ENCODE results near the gene IDH3A. TPM values are rescaled to one million over a fixed set of nuclear protein-coding genes. Genes with fewer than 3 reads are reported as not detected.

The IDH3A gene
- total RNA-seq, 1 experiment from 2014 or later, result 67.8 TPM

DNA sequence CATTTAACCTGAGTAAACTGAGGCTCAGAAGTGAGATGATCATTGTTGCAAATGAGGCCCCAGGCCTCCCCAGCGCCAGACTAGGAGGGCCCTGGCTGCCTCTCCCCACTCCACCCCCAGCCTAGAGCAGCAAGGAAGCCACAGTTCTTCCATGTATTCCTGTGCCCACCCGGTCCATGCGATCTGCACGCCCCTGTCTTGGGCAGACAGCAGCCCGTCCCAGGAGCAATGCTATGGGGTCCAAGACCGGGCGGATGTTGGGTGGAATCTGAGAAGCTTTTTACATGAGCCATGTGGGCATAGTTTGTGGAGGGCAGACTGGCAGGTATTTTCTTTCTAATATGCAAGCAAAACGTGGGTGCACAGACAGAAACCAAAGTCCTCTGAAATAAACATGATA is 41.7 kb upstream of the IDH3A start:
- Histone ChIP-seq H3F3A (ENCODE audit: insufficient read depth, low read depth) (peaks cover 9% of the 10 kb centered on the region; the same call in 1 of the 2 replicates), H3K79me2 (ENCODE audit: low read depth) (no peaks in the 10 kb centered on the region), H3K27ac (no peak overlapping the region), H2AFZ (no peak overlapping the region), H3K4me3 (no peak overlapping the region), H3K4me1 (replicated peaks; ENCODE audit: insufficient read depth) (peaks cover 29% of the 10 kb centered on the region), H4K20me1 (ENCODE audit: insufficient read depth) (no peaks in the 10 kb centered on the region), H3K9me3 (ENCODE audit: insufficient read depth, low read depth) (no peaks in the 10 kb centered on the region), H3K9me2 (ENCODE audit: insufficient read depth) (no peaks in the 10 kb centered on the region), H3K4me2 (no peak overlapping the region), H3K27me3 (ENCODE audit: insufficient read depth, low read depth) (no peaks in the 10 kb centered on the region), H3K36me3 (ENCODE audit: low read depth) (no peaks in the 10 kb centered on the region)
- intact Hi-C loops (cut with micrococcal nuclease; ENCODE audit: unreplicated experiment), result loop anchor here (5.0 kb wide), 1 partner anchor 205 kb away; no protein-coding TSS in a partner anchor
- DNase-seq, result no peak
- TF ChIP-seq EZH2 (IDR thresholded peaks at IDR 0.05; ENCODE audit: low read depth), result no peak
- TF ChIP-seq, protein P1, sequence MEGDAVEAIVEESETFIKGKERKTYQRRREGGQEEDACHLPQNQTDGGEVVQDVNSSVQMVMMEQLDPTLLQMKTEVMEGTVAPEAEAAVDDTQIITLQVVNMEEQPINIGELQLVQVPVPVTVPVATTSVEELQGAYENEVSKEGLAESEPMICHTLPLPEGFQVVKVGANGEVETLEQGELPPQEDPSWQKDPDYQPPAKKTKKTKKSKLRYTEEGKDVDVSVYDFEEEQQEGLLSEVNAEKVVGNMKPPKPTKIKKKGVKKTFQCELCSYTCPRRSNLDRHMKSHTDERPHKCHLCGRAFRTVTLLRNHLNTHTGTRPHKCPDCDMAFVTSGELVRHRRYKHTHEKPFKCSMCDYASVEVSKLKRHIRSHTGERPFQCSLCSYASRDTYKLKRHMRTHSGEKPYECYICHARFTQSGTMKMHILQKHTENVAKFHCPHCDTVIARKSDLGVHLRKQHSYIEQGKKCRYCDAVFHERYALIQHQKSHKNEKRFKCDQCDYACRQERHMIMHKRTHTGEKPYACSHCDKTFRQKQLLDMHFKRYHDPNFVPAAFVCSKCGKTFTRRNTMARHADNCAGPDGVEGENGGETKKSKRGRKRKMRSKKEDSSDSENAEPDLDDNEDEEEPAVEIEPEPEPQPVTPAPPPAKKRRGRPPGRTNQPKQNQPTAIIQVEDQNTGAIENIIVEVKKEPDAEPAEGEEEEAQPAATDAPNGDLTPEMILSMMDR (conservative IDR thresholded peaks at IDR 0.05), result no peak
- POLR2A ChIA-PET (ENCODE audit: unreplicated experiment), result no interaction called here
- BruUV-seq (replicated peaks), result no TSS peak
- CTCF ChIA-PET, result interaction anchor here (0.9 to 1.5 kb wide), 3 partner anchors 108 to 1085 kb away, joined by 3 to 9 read pairs (median 6); no protein-coding TSS in a partner anchor

DNA sequence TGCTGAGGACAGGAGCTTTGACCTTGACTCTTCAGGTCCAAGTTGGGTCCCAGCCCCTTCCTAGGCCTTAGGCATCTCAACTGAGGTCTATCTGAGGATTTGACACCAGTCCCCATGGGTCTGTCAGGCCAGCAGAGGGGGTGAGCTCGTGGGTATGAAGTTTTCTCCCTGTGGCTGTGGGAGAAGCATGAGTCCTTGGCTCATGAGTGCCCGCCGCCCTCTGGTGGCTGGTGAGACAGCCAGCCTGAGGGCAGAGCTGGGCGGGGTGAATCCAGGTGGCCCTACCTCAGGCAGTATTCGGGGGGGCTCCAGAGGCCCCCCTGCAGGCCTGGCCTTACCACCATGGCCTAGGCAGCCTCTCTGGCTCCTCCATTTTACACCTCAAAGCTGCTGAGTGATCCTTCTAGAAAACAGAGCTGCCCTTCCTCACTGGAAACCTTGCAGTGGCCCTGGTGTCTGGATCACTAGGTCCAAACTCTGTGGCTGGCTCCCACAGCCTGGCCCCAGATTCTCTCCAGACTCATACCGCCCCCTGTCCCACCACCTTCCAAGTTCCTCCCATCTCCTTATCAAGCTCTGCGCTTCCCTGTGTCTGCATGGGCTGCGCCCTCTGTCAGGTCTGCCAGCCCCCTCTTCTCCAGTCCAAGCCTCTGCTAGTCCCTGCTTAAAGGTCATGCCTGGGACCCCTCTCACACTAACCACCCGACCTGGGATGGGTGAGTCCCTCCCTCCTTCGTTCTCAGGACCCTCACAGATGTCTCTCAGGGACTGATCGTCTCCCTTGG is 40.7 kb upstream of the IDH3A start:
- no peaks in the 10 kb centered on the region for H3K9me3 ChIP-seq (ENCODE audit: insufficient read depth, low read depth)
- no peak overlapping the region for H3K4me3 ChIP-seq
- H3F3A ChIP-seq (ENCODE audit: insufficient read depth, low read depth), result peaks cover 8% of the 10 kb centered on the region; the same call in 1 of the 2 replicates
- ChIA-PET CTCF (interaction anchor here (0.6 to 2.1 kb wide), 9 partner anchors 41 to 689 kb away, joined by 3 to 11 read pairs (median 5); no protein-coding TSS in a partner anchor), POLR2A (ENCODE audit: unreplicated experiment) (no interaction called here)
- TF ChIP-seq, protein P1 (conservative IDR thresholded peaks at IDR 0.05), result peak; percentile 86
- TF ChIP-seq EZH2 (IDR thresholded peaks at IDR 0.05; ENCODE audit: low read depth), result no peak
- no peaks in the 10 kb centered on the region for H3K27me3 ChIP-seq (ENCODE audit: insufficient read depth, low read depth)
- H3K79me2 ChIP-seq (ENCODE audit: low read depth), result no peaks in the 10 kb centered on the region
- no peak overlapping the region for H3K4me2 ChIP-seq
- no peaks in the 10 kb centered on the region for H3K9me2 ChIP-seq (ENCODE audit: insufficient read depth)
- peaks cover 18% of the 10 kb centered on the region for H3K4me1 ChIP-seq (replicated peaks; ENCODE audit: insufficient read depth)
- no peak overlapping the region for H3K27ac ChIP-seq
- H2AFZ ChIP-seq, result no peak overlapping the region
- H4K20me1 ChIP-seq (ENCODE audit: insufficient read depth), result no peaks in the 10 kb centered on the region
- peak; percentile 69 to 76 for DNase-seq
- H3K36me3 ChIP-seq (ENCODE audit: low read depth), result no peaks in the 10 kb centered on the region
- intact Hi-C loops (cut with micrococcal nuclease; ENCODE audit: unreplicated experiment), result loop anchor here (1.0 to 5.0 kb wide), 5 partner anchors 108 to 206 kb away; no protein-coding TSS in a partner anchor
- BruUV-seq (replicated peaks), result no TSS peak

DNA sequence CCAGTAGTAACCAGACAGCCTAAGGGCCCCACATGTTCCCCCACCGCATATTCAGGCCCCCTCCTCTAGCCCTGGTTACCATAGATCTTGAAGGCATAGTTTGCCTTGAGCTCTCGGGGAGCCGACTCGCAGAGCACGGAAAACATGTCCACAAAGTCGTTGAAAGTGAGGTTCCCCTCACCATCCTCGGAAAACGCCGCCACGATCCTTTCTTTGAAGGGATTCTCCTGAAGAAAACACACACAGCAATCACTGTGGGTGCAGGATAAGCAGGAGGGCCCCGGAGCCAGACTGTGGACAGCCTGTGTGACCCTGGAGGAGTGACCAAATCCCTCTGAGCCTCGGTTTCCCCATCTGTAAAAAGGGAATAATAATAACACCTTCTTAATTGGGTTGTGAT is 40.0 kb upstream of the IDH3A start:
- POLR2A ChIA-PET (ENCODE audit: unreplicated experiment), result no interaction called here
- no peak for DNase-seq
- Histone ChIP-seq H3K4me3 (no peak overlapping the region), H3K79me2 (ENCODE audit: low read depth) (no peaks in the 10 kb centered on the region), H4K20me1 (ENCODE audit: insufficient read depth) (no peaks in the 10 kb centered on the region), H2AFZ (no peak overlapping the region), H3F3A (ENCODE audit: insufficient read depth, low read depth) (peaks cover 5% of the 10 kb centered on the region; the same call in 1 of the 2 replicates), H3K4me1 (replicated peaks; ENCODE audit: insufficient read depth) (peaks cover 12% of the 10 kb centered on the region), H3K9me2 (ENCODE audit: insufficient read depth) (no peaks in the 10 kb centered on the region), H3K9me3 (ENCODE audit: insufficient read depth, low read depth) (no peaks in the 10 kb centered on the region), H3K27ac (no peak overlapping the region), H3K27me3 (ENCODE audit: insufficient read depth, low read depth) (no peaks in the 10 kb centered on the region), H3K36me3 (ENCODE audit: low read depth) (no peaks in the 10 kb centered on the region), H3K4me2 (no peak overlapping the region)
- TF ChIP-seq, protein P1 (conservative IDR thresholded peaks at IDR 0.05), result no peak
- no peak for TF ChIP-seq EZH2 (IDR thresholded peaks at IDR 0.05; ENCODE audit: low read depth)
- CTCF ChIA-PET, result interaction anchor here (0.6 to 2.1 kb wide), 5 partner anchors 40 to 152 kb away, joined by 4 to 11 read pairs (median 6); no protein-coding TSS in a partner anchor
- intact Hi-C loops (cut with micrococcal nuclease; ENCODE audit: unreplicated experiment), result loop anchor here (5.0 kb wide), 1 partner anchor 207 kb away; no protein-coding TSS in a partner anchor
- no TSS peak for BruUV-seq (replicated peaks)
